K562 (cell line): Measurements from ENCODE around the gene MSN. TPM values are rescaled to one million over a fixed set of nuclear protein-coding genes. Genes with fewer than 3 reads are reported as not detected.

Experiments
- ATAC-seq: fragments of 200-7000 bp; cut with Tn5 transposase; 3 replicates; pipeline ENCODE4 v1.9.1; 2020; ENCODE audit warnings: moderate library complexity
- BruUV-seq: library from RNA; stranded (reverse); fragments of 400-500 nt; replicated peaks from 2 replicates; lab custom pipeline; 2021; lab: Mats Ljungman, UMichigan
- CTCF ChIA-PET: fragments of 300-600 bp; formaldehyde crosslinking; extraction: SDS; loops from one replicate; lab custom pipeline; 2021; ENCODE audit warnings: low intra/inter-chr PET ratio; lab: Yijun Ruan, JAX
- POLR2A ChIA-PET: fragments of 300-600, 350-650 bp; sonication (Branson Sonifier 250); formaldehyde crosslinking; extraction: SDS; loops from one replicate; lab custom pipeline; 2021; ENCODE audit warnings: antibody characterized with exemption, inconsistent platforms; lab: Yijun Ruan, JAX
- DNase-seq, 4 experiments: peaks; one replicate each; pipeline versions ENCODE4 v3.0.0 to v3.0.0-alpha.2; 2011 to 2018; ENCODE audit warnings: low spot score in 3 of 4, mixed read lengths in 3 of 4; ENCODE audit errors: extremely low read depth in 1 of 4
- FAIRE-seq: peaks from 2 replicates; lab custom pipeline; 2011; peaks lifted over from hg19 to GRCh38; lab: Jason Lieb, UNC
- H2AFZ ChIP-seq: 2 replicates; pipeline ENCODE4 v1.6.0; 2011; ENCODE audit warnings: low read depth, low read length, control low read depth, inconsistent platforms
- H3K27ac ChIP-seq: fragments of 200-600 bp; 3 replicates; pipeline ENCODE4 v1.8.0; 2011; ENCODE audit warnings: low read depth, mild to moderate bottlenecking, control low read depth, inconsistent platforms, low read length, moderate library complexity, mixed read lengths; ENCODE audit errors: extremely low read depth
- H3K27me3 ChIP-seq, 2 experiments: fragments of 300-600 bp in 1 of 2; 2 replicates in 1 of 2; 3 replicates in 1 of 2; pipeline versions ENCODE4 v1.6.0 to v1.8.0; 2011; ENCODE audit warnings: inconsistent platforms in 2 of 2, low read length in 2 of 2, mild to moderate bottlenecking in 1 of 2, mixed read lengths in 1 of 2, moderate library complexity in 1 of 2; ENCODE audit not compliant: control insufficient read depth in 2 of 2, insufficient read depth in 2 of 2
- H3K36me3 ChIP-seq: fragments of 300-600 bp; 3 replicates; pipeline ENCODE4 v1.8.0; 2011; ENCODE audit warnings: mild to moderate bottlenecking, low read length, inconsistent platforms; ENCODE audit not compliant: control insufficient read depth, insufficient read depth
- H3K4me1 ChIP-seq, 2 experiments: fragments of 200-600 bp in 1 of 2; replicated peaks in 1 of 2; 2 replicates in 1 of 2; 3 replicates in 1 of 2; pipeline versions ENCODE4 v1.5.1 to v1.8.0; 2011; ENCODE audit warnings: inconsistent platforms in 2 of 2, low read length in 2 of 2, mild to moderate bottlenecking in 1 of 2, mixed read lengths in 1 of 2, moderate library complexity in 1 of 2; ENCODE audit not compliant: control insufficient read depth in 2 of 2, insufficient read depth in 2 of 2
- H3K4me2 ChIP-seq: 2 replicates; pipeline ENCODE4 v1.6.1; 2011; ENCODE audit warnings: low read length, control low read depth, inconsistent platforms, mixed read lengths; ENCODE audit not compliant: insufficient read depth
- H3K4me3 ChIP-seq: fragments of 200-600 bp; sonication (generic), shearing (Covaris generic); 2 replicates; pipeline ENCODE4 v1.5.1; 2016; ENCODE audit warnings: control low read depth, inconsistent platforms
- H3K79me2 ChIP-seq: fragments of 200-600 bp; 3 replicates; pipeline ENCODE4 v1.8.0; 2011; ENCODE audit warnings: low read length, inconsistent platforms; ENCODE audit not compliant: control insufficient read depth, insufficient read depth
- H3K9ac ChIP-seq, 2 experiments: 2 replicates each; pipeline versions ENCODE4 v1.6.0 to v1.6.1; 2011; ENCODE audit warnings: low read depth in 2 of 2, low read length in 2 of 2, control low read depth in 1 of 2, inconsistent platforms in 1 of 2, mild to moderate bottlenecking in 1 of 2, mixed read lengths in 1 of 2; ENCODE audit not compliant: insufficient read depth in 1 of 2
- H3K9me1 ChIP-seq: one replicate; pipeline ENCODE4 v1.6.0; 2011; ENCODE audit warnings: inconsistent platforms, mild to moderate bottlenecking, low read length, moderate library complexity; ENCODE audit not compliant: control insufficient read depth, insufficient read depth
- H3K9me3 ChIP-seq: replicated peaks from 2 replicates; pipeline ENCODE4 v1.5.1; 2011; ENCODE audit warnings: low read depth, low read length, inconsistent platforms; ENCODE audit not compliant: control insufficient read depth, insufficient read depth
- H4K20me1 ChIP-seq: replicated peaks from 2 replicates; pipeline ENCODE4 v1.6.1; 2011; ENCODE audit warnings: low read length, inconsistent platforms, mixed read lengths; ENCODE audit not compliant: control insufficient read depth, insufficient read depth
- BRD9 ChIP-seq: fragments of 450-650 bp; IDR thresholded peaks from 2 replicates; pipeline ENCODE4 v1.6.1; 2018; ENCODE audit warnings: low read depth; ENCODE audit not compliant: partially characterized antibody
- BRF1 ChIP-seq: IDR thresholded peaks from 3 replicates; pipeline ENCODE4 v1.6.1; 2011; ENCODE audit warnings: borderline replicate concordance, mild to moderate bottlenecking; ENCODE audit not compliant: insufficient read length; ENCODE audit errors: extremely low read depth
- CEBPB ChIP-seq: fragments of 450-650 bp; IDR thresholded peaks from 2 replicates; pipeline ENCODE4 v1.6.1; 2016; ENCODE audit warnings: missing genetic modification characterization, missing compliant biosample characterization
- CHD2 ChIP-seq: IDR thresholded peaks from 2 replicates; pipeline ENCODE4 v1.6.1; 2011; ENCODE audit warnings: low read depth, low read length
- HCFC1 ChIP-seq: IDR thresholded peaks from 2 replicates; pipeline ENCODE4 v1.6.1; 2012; ENCODE audit warnings: low read depth, low read length, improper control_type of control experiment
- ZBTB43 ChIP-seq: sonication (generic); formaldehyde crosslinking; IDR thresholded peaks from 2 replicates; pipeline ENCODE4 v1.8.0; 2023; ENCODE audit warnings: mild to moderate bottlenecking, missing genetic modification reagents
- WGBS: fragments of 100-300 bp; shearing (Covaris generic); methylation state at CpG from one replicate; pipeline ENCODE4 v1.1.6; 2016; ENCODE audit warnings: low coverage, mixed read lengths; ENCODE audit not compliant: insufficient coverage; ENCODE audit errors: missing lambda C conversion rate; 5-methylcytosine and 5-hydroxymethylcytosine counted together
- in situ Hi-C: fragments of 300-500 bp; cut with MboI; formaldehyde crosslinking; loops from 4 replicates; pipeline ENCODE4 v1.15.0; 2018; ENCODE audit warnings: inconsistent platforms, mixed read lengths
- intact Hi-C: fragments of 100-400 bp; cut with micrococcal nuclease; formaldehyde crosslinking; loops from 2 replicates; pipeline ENCODE4 v1.14.2; 2022
- polyA plus RNA-seq, 8 experiments: library from polyadenylated mRNA; depleted of rRNA in 4 of 8; stranded (reverse) in 5 of 8; unstranded in 3 of 8; fragments of >200 nt; fragmentation: Nextera tagmentation in 2 of 8; fragmentation: Illumina TruSeq in 1 of 8; extraction: Ambion mirVana in 2 of 8; extraction: Trizol in 1 of 8; gene quantifications; 2 replicates each; pipeline versions ENCODE4 v1.2.1 to v1.2.3, GENCODE V29; 2011 to 2014; ENCODE audit warnings: inconsistent platforms in 1 of 8, missing spikeins in 1 of 8
- total RNA-seq, 7 experiments: library from RNA; depleted of rRNA in 6 of 7; stranded (reverse); fragments of >200 nt in 6 of 7; fragmentation: Illumina TruSeq in 2 of 7; extraction: Trizol in 2 of 7; gene quantifications; 2 replicates each; pipeline versions ENCODE4 v1.2.1 to v1.2.3, GENCODE V29; 2011 to 2021; ENCODE audit warnings: low replicate concordance in 1 of 7

Gene MSN
- total and polyA plus RNA-seq, 9 of the 15 experiments (the other 6 are each of a cell fraction or from before 2014, with no cell fraction given): 128 to 486 (median 237) TPM

- Histone ChIP-seq H3K4me3 (no peak overlapping the region), H3K27me3 (no peaks in the 10 kb centered on the region), H4K20me1 (peaks cover 46% of the 10 kb centered on the region), H3K36me3 (peaks cover 74% of the 10 kb centered on the region), H3K27ac (peak overlapping the region; percentile 32; the same call in 2 of the 3 replicates), H3K79me2 (peaks cover 97% of the 10 kb centered on the region), H2AFZ (no peak overlapping the region), H3K4me1 (peaks cover 0 to 37% of the 10 kb centered on the region in 2 experiments; a peak in 4 of 5 replicates), H3K9me1 (no peaks in the 10 kb centered on the region), H3K9me3 (no peaks in the 10 kb centered on the region), H3K4me2 (no peak overlapping the region), H3K9ac (peak overlapping the region in 1 of 2 experiments; percentile 20; a peak in 1 of 4 replicates)
- ChIA-PET CTCF (no interaction called here), POLR2A (interaction anchor here (0.7 to 2.1 kb wide), 3 partner anchors 10 to 12 kb away, joined by 3 to 12 read pairs (median 5); partner anchors contain the start of gene MSN)
- DNase-seq (no peak), FAIRE-seq (peak; percentile 6), ATAC-seq (peak; percentile 12; the same call in 2 of the 3 replicates)
- no peak for TF ChIP-seq BRF1
- TF ChIP-seq BRD9: no peak
- TF ChIP-seq CEBPB (tag): peak; percentile 41; the same call in 1 of the 2 replicates
- in situ Hi-C loops (no loop called here), intact Hi-C loops (no loop called here)
- no TSS peak for BruUV-seq
- 0% methylated on average over 1 of the region's 1 CpG for WGBS
These were observed 11.7 kb downstream of the MSN start for GRCh38 chrX:65679071-65679540.

- Histone ChIP-seq H4K20me1 (peaks cover 42% of the 10 kb centered on the region), H3K9me3 (no peaks in the 10 kb centered on the region), H3K27ac (no peak overlapping the region), H3K36me3 (peaks cover 70% of the 10 kb centered on the region; the same call in 2 of the 3 replicates), H3K9ac (no peak overlapping the region), H2AFZ (no peak overlapping the region), H3K4me1 (peaks cover 0 to 23% of the 10 kb centered on the region in 2 experiments; a peak in 3 of 5 replicates), H3K27me3 (no peaks in the 10 kb centered on the region), H3K4me2 (no peak overlapping the region), H3K4me3 (no peak overlapping the region), H3K9me1 (peaks cover 3% of the 10 kb centered on the region), H3K79me2 (peaks cover 96% of the 10 kb centered on the region)
- intact Hi-C loops: no loop called here
- CTCF ChIA-PET: no interaction called here
- no TSS peak for BruUV-seq
- no peak for DNase-seq
- no peak for FAIRE-seq
- in situ Hi-C loops: no loop called here
- TF ChIP-seq ZBTB43 (CRISPR knock-in tag): no peak
- no peak for TF ChIP-seq HCFC1
- no peak for TF ChIP-seq CHD2
- no peak for ATAC-seq
- POLR2A ChIA-PET: interaction anchor here (0.6 to 1.0 kb wide), 2 partner anchors 16 to 32 kb away, joined by 3 read pairs; no protein-coding TSS in a partner anchor
These were observed 14.4 kb downstream of the MSN start for GRCh38 chrX:65681810-65682209.
